HepG2 (cell line): ENCODE measurements around the gene BLOC1S4. TPM values are rescaled to one million over a fixed set of nuclear protein-coding genes. Genes with fewer than 3 reads are reported as not detected.

Source experiments
- CERS6 ChIP-seq: sonication (generic); formaldehyde crosslinking; IDR thresholded peaks from 2 replicates; pipeline ENCODE4 v1.5.0; 2020; ENCODE audit warnings: missing genetic modification reagents
- HNRNPUL1 ChIP-seq: fragments of 200-400 bp; formaldehyde crosslinking; IDR thresholded peaks from 2 replicates; pipeline ENCODE4 v1.6.1; 2017; ENCODE audit warnings: low read depth, mild to moderate bottlenecking, low read length, moderate library complexity
- PBX2 ChIP-seq: IDR thresholded peaks from 2 replicates; pipeline ENCODE4 v1.6.1; 2016; ENCODE audit warnings: control low read depth
- RBM22 ChIP-seq: fragments of 200-400 bp; formaldehyde crosslinking; optimal IDR thresholded peaks from 2 replicates; pipeline ENCODE3; 2017; ENCODE audit warnings: mild to moderate bottlenecking, low read length, moderate library complexity
- RORA ChIP-seq: sonication (generic); formaldehyde crosslinking; IDR thresholded peaks from 2 replicates; pipeline ENCODE4 v1.5.0; 2020; ENCODE audit warnings: mild to moderate bottlenecking, missing genetic modification reagents, moderate library complexity
- TAF15 ChIP-seq: fragments of 200-400 bp; formaldehyde crosslinking; IDR thresholded peaks from one replicate; pipeline ENCODE4 v1.6.1; 2018; ENCODE audit warnings: mild to moderate bottlenecking, low read depth, low read length; ENCODE audit not compliant: poor library complexity, severe bottlenecking
- TERF1 ChIP-seq: sonication (generic); formaldehyde crosslinking; IDR thresholded peaks from 2 replicates; pipeline ENCODE4 v1.8.0; 2022; ENCODE audit warnings: mild to moderate bottlenecking, missing genetic modification reagents, moderate library complexity
- TGIF2 ChIP-seq: IDR thresholded peaks from 2 replicates; pipeline ENCODE4 v1.6.1; 2016; ENCODE audit warnings: control low read depth, missing compliant biosample characterization
- ZFP36L2 ChIP-seq: sonication (generic); formaldehyde crosslinking; IDR thresholded peaks from 2 replicates; pipeline ENCODE4 v1.4.0; 2020; ENCODE audit warnings: missing genetic modification reagents
- ZNF121 ChIP-seq: sonication (generic); formaldehyde crosslinking; IDR thresholded peaks from 2 replicates; pipeline ENCODE4 v1.5.0; 2020; ENCODE audit warnings: mild to moderate bottlenecking, missing genetic modification reagents
- ZNF207 ChIP-seq: fragments of 450-650 bp; IDR thresholded peaks from 2 replicates; pipeline ENCODE4 v1.6.1; 2016; ENCODE audit warnings: antibody characterized with exemption, borderline replicate concordance
- ZNF337 ChIP-seq: sonication (generic); formaldehyde crosslinking; IDR thresholded peaks from 2 replicates; pipeline ENCODE4 v1.5.1; 2020; ENCODE audit warnings: missing genetic modification reagents, low read depth, mild to moderate bottlenecking, borderline replicate concordance
- ZNF556 ChIP-seq: sonication (generic); formaldehyde crosslinking; IDR thresholded peaks from 2 replicates; pipeline ENCODE4 v1.4.0; 2020; ENCODE audit warnings: mild to moderate bottlenecking, missing genetic modification reagents, borderline replicate concordance
- ZNF557 ChIP-seq: sonication (generic); formaldehyde crosslinking; IDR thresholded peaks from 2 replicates; pipeline ENCODE4 v1.4.0; 2020; ENCODE audit warnings: missing genetic modification reagents
- ZNF704 ChIP-seq: sonication (generic); formaldehyde crosslinking; IDR thresholded peaks from 2 replicates; pipeline ENCODE4 v1.8.1; 2023; ENCODE audit warnings: mild to moderate bottlenecking, inconsistent platforms, moderate library complexity, missing genetic modification reagents, borderline replicate concordance
- ZNF841 ChIP-seq: sonication (generic); formaldehyde crosslinking; IDR thresholded peaks from 2 replicates; pipeline ENCODE4 v1.8.1; 2023; ENCODE audit warnings: missing genetic modification reagents, borderline replicate concordance
- ZNF878 ChIP-seq: sonication (generic); formaldehyde crosslinking; IDR thresholded peaks from 2 replicates; pipeline ENCODE4 v1.8.1; 2023; ENCODE audit warnings: mild to moderate bottlenecking, missing genetic modification reagents, moderate library complexity
- polyA plus RNA-seq, 8 experiments: library from polyadenylated mRNA; depleted of rRNA in 3 of 8; stranded (reverse) in 7 of 8; unstranded in 1 of 8; fragments of >200 nt; fragmentation: Illumina TruSeq in 4 of 8; extraction: Trizol in 4 of 8; gene quantifications; 2 replicates each; pipeline versions ENCODE4 v1.2.1 to v1.2.3, GENCODE V29; 2011 to 2016; ENCODE audit warnings: low read depth in 4 of 8, missing spikeins in 1 of 8, mixed read lengths in 1 of 8; ENCODE audit not compliant: insufficient read depth in 1 of 8
- total RNA-seq, 5 experiments: library from RNA; depleted of rRNA; stranded (reverse); fragments of >200 nt; fragmentation: Illumina TruSeq; extraction: Trizol; gene quantifications; 2 replicates each; pipeline ENCODE4 v1.2.3, GENCODE V29; 2016; ENCODE audit warnings: low read depth in 1 of 5
- TF ChIP-seq, protein P1 (sequence below): IDR thresholded peaks from 2 replicates; pipeline ENCODE4 v1.6.1; 2016; ENCODE audit warnings: missing compliant biosample characterization, missing genetic modification reagents, borderline replicate concordance
- TF ChIP-seq, protein P2 (sequence below): sonication (generic); formaldehyde crosslinking; IDR thresholded peaks from 2 replicates; pipeline ENCODE4 v1.4.0; 2020; ENCODE audit warnings: missing genetic modification reagents
- TF ChIP-seq, protein P3 (sequence below): sonication (generic); formaldehyde crosslinking; IDR thresholded peaks from 2 replicates; pipeline ENCODE4 v1.4.0; 2020; ENCODE audit warnings: missing genetic modification reagents

BLOC1S4 gene
- total and polyA plus RNA-seq, 2 of the 13 experiments (the other 11 are each of a cell fraction or from before 2014, with no cell fraction given): 15.5 to 20.9 TPM

- TF ChIP-seq ZNF704 (CRISPR knock-in tag): peak; percentile 43; the same call in 1 of the 2 replicates
- no peak for TF ChIP-seq PBX2
- TF ChIP-seq ZNF121: peak; percentile 17; the same call in 1 of the 2 replicates
- TF ChIP-seq CERS6: no peak
- TF ChIP-seq, protein P1, sequence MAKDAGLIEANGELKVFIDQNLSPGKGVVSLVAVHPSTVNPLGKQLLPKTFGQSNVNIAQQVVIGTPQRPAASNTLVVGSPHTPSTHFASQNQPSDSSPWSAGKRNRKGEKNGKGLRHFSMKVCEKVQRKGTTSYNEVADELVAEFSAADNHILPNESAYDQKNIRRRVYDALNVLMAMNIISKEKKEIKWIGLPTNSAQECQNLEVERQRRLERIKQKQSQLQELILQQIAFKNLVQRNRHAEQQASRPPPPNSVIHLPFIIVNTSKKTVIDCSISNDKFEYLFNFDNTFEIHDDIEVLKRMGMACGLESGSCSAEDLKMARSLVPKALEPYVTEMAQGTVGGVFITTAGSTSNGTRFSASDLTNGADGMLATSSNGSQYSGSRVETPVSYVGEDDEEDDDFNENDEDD (CRISPR knock-in tag): peak; percentile 84
- TF ChIP-seq, protein P2, sequence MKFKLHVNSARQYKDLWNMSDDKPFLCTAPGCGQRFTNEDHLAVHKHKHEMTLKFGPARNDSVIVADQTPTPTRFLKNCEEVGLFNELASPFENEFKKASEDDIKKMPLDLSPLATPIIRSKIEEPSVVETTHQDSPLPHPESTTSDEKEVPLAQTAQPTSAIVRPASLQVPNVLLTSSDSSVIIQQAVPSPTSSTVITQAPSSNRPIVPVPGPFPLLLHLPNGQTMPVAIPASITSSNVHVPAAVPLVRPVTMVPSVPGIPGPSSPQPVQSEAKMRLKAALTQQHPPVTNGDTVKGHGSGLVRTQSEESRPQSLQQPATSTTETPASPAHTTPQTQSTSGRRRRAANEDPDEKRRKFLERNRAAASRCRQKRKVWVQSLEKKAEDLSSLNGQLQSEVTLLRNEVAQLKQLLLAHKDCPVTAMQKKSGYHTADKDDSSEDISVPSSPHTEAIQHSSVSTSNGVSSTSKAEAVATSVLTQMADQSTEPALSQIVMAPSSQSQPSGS (CRISPR knock-in tag): peak; percentile 60
- TF ChIP-seq TAF15: no peak
- no peak for TF ChIP-seq ZFP36L2 (CRISPR knock-in tag)
- no peak for TF ChIP-seq RORA
- TF ChIP-seq TERF1 (CRISPR knock-in tag): no peak; the same call in 1 of the 2 replicates
- TF ChIP-seq ZNF337 (CRISPR knock-in tag): no peak
- TF ChIP-seq HNRNPUL1: no peak
- TF ChIP-seq, protein P3, sequence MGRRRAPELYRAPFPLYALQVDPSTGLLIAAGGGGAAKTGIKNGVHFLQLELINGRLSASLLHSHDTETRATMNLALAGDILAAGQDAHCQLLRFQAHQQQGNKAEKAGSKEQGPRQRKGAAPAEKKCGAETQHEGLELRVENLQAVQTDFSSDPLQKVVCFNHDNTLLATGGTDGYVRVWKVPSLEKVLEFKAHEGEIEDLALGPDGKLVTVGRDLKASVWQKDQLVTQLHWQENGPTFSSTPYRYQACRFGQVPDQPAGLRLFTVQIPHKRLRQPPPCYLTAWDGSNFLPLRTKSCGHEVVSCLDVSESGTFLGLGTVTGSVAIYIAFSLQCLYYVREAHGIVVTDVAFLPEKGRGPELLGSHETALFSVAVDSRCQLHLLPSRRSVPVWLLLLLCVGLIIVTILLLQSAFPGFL (CRISPR knock-in tag): no peak
- TF ChIP-seq ZNF557 (CRISPR knock-in tag): no peak
- peak; percentile 35; the same call in 1 of the 2 replicates for TF ChIP-seq TGIF2
- TF ChIP-seq ZNF878: 0 out of 2 replicates have a peak, but pooled peaks have one; percentile 74
- no peak for TF ChIP-seq RBM22
- TF ChIP-seq ZNF207: no peak
- no peak for TF ChIP-seq ZNF841 (CRISPR knock-in tag)
- no peak; the same call in 1 of the 2 replicates for TF ChIP-seq ZNF556
Measured at GRCh38 chr4:6733358-6734164, 17.6 kb downstream of the BLOC1S4 start (continued).
